ENCODE measurements around the gene EXOC3L1. TPM values are rescaled to one million over a fixed set of nuclear protein-coding genes. Genes with fewer than 3 reads are reported as not detected.

The EXOC3L1 gene
- total and polyA plus RNA-seq, 2 of the 13 experiments (the other 11 are each of a cell fraction or from before 2014, with no cell fraction given), result 0.12 TPM; not detected in 1

- TF ChIP-seq AFF4 (CRISPR knock-in tag; IDR thresholded peaks at IDR 0.05) (no peak), PITX1 (CRISPR knock-in tag; IDR thresholded peaks at IDR 0.05) (no peak), KDM6A (CRISPR knock-in tag; IDR thresholded peaks at IDR 0.05; ENCODE audit: low read depth) (no peak), HNF4G (IDR thresholded peaks at IDR 0.05; ENCODE audit: borderline replicate concordance, low read depth, low read length) (no peak), HNF4G (CRISPR knock-in tag; IDR thresholded peaks at IDR 0.05; ENCODE audit: borderline replicate concordance, low read depth) (no peak), CENPBD1 (CRISPR knock-in tag; IDR thresholded peaks at IDR 0.05; ENCODE audit: borderline replicate concordance, low read depth) (no peak), ZNF569 (CRISPR knock-in tag; IDR thresholded peaks at IDR 0.05; ENCODE audit: borderline replicate concordance) (0 out of 2 replicates have a peak, but pooled peaks have one; percentile 59), SRY (CRISPR knock-in tag; IDR thresholded peaks at IDR 0.05) (no peak; the same call in 1 of the 2 replicates), ELF3 (CRISPR knock-in tag; IDR thresholded peaks at IDR 0.05) (0 out of 2 replicates have a peak, but pooled peaks have one; percentile 21), ZNF331 (CRISPR knock-in tag; IDR thresholded peaks at IDR 0.05) (peak; percentile 27; the same call in 1 of the 2 replicates), ZNF20 (CRISPR knock-in tag; IDR thresholded peaks at IDR 0.05) (no peak), ZSCAN30 (CRISPR knock-in tag; IDR thresholded peaks at IDR 0.05) (no peak), CSRNP1 (CRISPR knock-in tag; IDR thresholded peaks at IDR 0.05) (no peak), AHR (CRISPR knock-in tag; IDR thresholded peaks at IDR 0.05) (peak; percentile 44; the same call in 1 of the 2 replicates), ZFY (CRISPR knock-in tag; IDR thresholded peaks at IDR 0.05) (peak; percentile 75), SP4 (CRISPR knock-in tag; IDR thresholded peaks at IDR 0.05) (peak; percentile 89), ISX (CRISPR knock-in tag; conservative IDR thresholded peaks at IDR 0.05) (no peak), NFATC3 (CRISPR knock-in tag; IDR thresholded peaks at IDR 0.05) (no peak), ZNF616 (CRISPR knock-in tag; IDR thresholded peaks at IDR 0.05; ENCODE audit: low read depth) (0 out of 2 replicates have a peak, but pooled peaks have one; percentile 65), ZNF644 (CRISPR knock-in tag; IDR thresholded peaks at IDR 0.05; ENCODE audit: low read depth) (no peak), ELF4 (CRISPR knock-in tag; IDR thresholded peaks at IDR 0.05; ENCODE audit: borderline replicate concordance) (no peak), ZNF766 (CRISPR knock-in tag; IDR thresholded peaks at IDR 0.05; ENCODE audit: borderline replicate concordance) (no peak), ZNF24 (IDR thresholded peaks at IDR 0.05) (no peak), POLR2A (IDR thresholded peaks at IDR 0.05; ENCODE audit: insufficient read depth in 1 of 2, low read depth in 2 of 2, low read length in 2 of 2) (0 out of 4 replicates have a peak, but pooled peaks of 1 of the 2 experiments have one; percentile 32), ZNF225 (CRISPR knock-in tag; IDR thresholded peaks at IDR 0.05) (no peak)
Measured at GRCh38 chr16:67177743-67178699, 11.9 kb downstream of the EXOC3L1 start (continued).

Data from HepG2 (cell line).